A673 (cell line): ENCODE results near the gene GID4.

ENCODE experiments used
- EZH2 ChIP-seq: fragments of 200-600 bp; sonication (generic); IDR thresholded peaks from 2 replicates; pipeline ENCODE4 v1.6.1; 2017; ENCODE audit warnings: borderline replicate concordance, low read depth, mild to moderate bottlenecking, mixed read lengths, antibody characterized with exemption, low read length; ENCODE audit not compliant: poor library complexity, severe bottlenecking
- TF ChIP-seq, protein P1 (sequence below): fragments of 300-800, 200-600 bp; sonication (generic); conservative IDR thresholded peaks from 2 replicates; pipeline ENCODE4 v1.5.1; 2017; ENCODE audit warnings: low read depth, mild to moderate bottlenecking, antibody characterized with exemption, low read length, moderate library complexity, mixed read lengths

- TF ChIP-seq, protein P1, sequence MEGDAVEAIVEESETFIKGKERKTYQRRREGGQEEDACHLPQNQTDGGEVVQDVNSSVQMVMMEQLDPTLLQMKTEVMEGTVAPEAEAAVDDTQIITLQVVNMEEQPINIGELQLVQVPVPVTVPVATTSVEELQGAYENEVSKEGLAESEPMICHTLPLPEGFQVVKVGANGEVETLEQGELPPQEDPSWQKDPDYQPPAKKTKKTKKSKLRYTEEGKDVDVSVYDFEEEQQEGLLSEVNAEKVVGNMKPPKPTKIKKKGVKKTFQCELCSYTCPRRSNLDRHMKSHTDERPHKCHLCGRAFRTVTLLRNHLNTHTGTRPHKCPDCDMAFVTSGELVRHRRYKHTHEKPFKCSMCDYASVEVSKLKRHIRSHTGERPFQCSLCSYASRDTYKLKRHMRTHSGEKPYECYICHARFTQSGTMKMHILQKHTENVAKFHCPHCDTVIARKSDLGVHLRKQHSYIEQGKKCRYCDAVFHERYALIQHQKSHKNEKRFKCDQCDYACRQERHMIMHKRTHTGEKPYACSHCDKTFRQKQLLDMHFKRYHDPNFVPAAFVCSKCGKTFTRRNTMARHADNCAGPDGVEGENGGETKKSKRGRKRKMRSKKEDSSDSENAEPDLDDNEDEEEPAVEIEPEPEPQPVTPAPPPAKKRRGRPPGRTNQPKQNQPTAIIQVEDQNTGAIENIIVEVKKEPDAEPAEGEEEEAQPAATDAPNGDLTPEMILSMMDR, result no peak
- TF ChIP-seq EZH2, result no peak
These were observed 45.8 kb upstream of the GID4 start for GRCh38 chr17:17993366-17993765.
